RWPE2 (cell line): ENCODE results near the gene GIT2.
"Not testable (repeated sequence)": the region's sequence is repeated elsewhere in the genome, so short reads cannot be mapped to it uniquely, and the experiment has no call there.

Source experiments
- ATAC-seq: fragments of 200-7000 bp; cut with Tn5 transposase; 3 replicates; pipeline ENCODE4 v1.9.1; 2021; ENCODE audit warnings: low read depth
- DNase-seq: peaks from one replicate; pipeline ENCODE4 v3.0.0-alpha.2; 2020; ENCODE audit warnings: low spot score
- H3K27ac ChIP-seq: fragments of 450-650 bp; 2 replicates; pipeline ENCODE4 v1.5.1; 2017; ENCODE audit warnings: mild to moderate bottlenecking; ENCODE audit not compliant: poor library complexity, severe bottlenecking
- H3K27me3 ChIP-seq: fragments of 250-450 bp; sonication (Bioruptor Pico); 2 replicates; pipeline ENCODE4 v1.5.1; 2021; ENCODE audit warnings: mild to moderate bottlenecking, moderate library complexity; ENCODE audit not compliant: insufficient read depth, poor library complexity, severe bottlenecking
- H3K36me3 ChIP-seq: fragments of 250-450 bp; sonication (Bioruptor Pico); 2 replicates; pipeline ENCODE4 v1.5.1; 2020; ENCODE audit warnings: low read depth, mild to moderate bottlenecking, moderate library complexity
- H3K4me1 ChIP-seq: fragments of 250-450 bp; sonication (Bioruptor Pico); 2 replicates; pipeline ENCODE4 v1.5.1; 2021; ENCODE audit warnings: mild to moderate bottlenecking, moderate library complexity; ENCODE audit not compliant: insufficient read depth, poor library complexity, severe bottlenecking
- H3K4me3 ChIP-seq: fragments of 250-450 bp; sonication (Bioruptor Pico); 2 replicates; pipeline ENCODE4 v1.5.1; 2021; ENCODE audit warnings: mild to moderate bottlenecking, moderate library complexity; ENCODE audit not compliant: severe bottlenecking
- H3K9me3 ChIP-seq: fragments of 250-450 bp; sonication (Bioruptor Pico); 2 replicates; pipeline ENCODE4 v1.5.1; 2021; ENCODE audit warnings: mild to moderate bottlenecking, moderate library complexity; ENCODE audit not compliant: severe bottlenecking
- CTCF ChIP-seq: fragments of 450-650 bp; IDR thresholded peaks from one replicate; pipeline ENCODE4 v1.5.1; 2017; ENCODE audit warnings: mild to moderate bottlenecking, moderate library complexity; ENCODE audit not compliant: poor library complexity, severe bottlenecking

Gene GIT2

GRCh38 chr12:110012137-110012536, 16.0 kb upstream of the GIT2 start:
- no peak for ATAC-seq
- Histone ChIP-seq H3K36me3 (peaks cover 42% of the 10 kb centered on the region), H3K27ac (no peak overlapping the region), H3K27me3 (no peaks in the 10 kb centered on the region), H3K4me3 (no peak overlapping the region), H3K4me1 (peaks cover 3% of the 10 kb centered on the region), H3K9me3 (no peaks in the 10 kb centered on the region)
- TF ChIP-seq CTCF = no peak
- DNase-seq = no peak

- Histone ChIP-seq H3K27ac (no peak overlapping the region), H3K4me3 (no peak overlapping the region), H3K9me3 (no peaks in the 10 kb centered on the region), H3K4me1 (peaks cover 3% of the 10 kb centered on the region), H3K36me3 (peaks cover 32% of the 10 kb centered on the region), H3K27me3 (no peaks in the 10 kb centered on the region)
- TF ChIP-seq CTCF = no peak
- no peak for DNase-seq
- ATAC-seq = no peak
Measured at GRCh38 chr12:110010853-110011723, 14.9 kb upstream of the GIT2 start.

GRCh38 chr12:110008681-110009398, 12.7 kb upstream of the GIT2 start:
- not testable (repeated sequence) for H3K27me3 ChIP-seq, H3K4me3 ChIP-seq, H3K4me1 ChIP-seq, H3K9me3 ChIP-seq, ATAC-seq, H3K27ac ChIP-seq, DNase-seq
- peaks cover 26% of the 10 kb centered on the region for H3K36me3 ChIP-seq

- Histone ChIP-seq H3K4me3 (no peak overlapping the region), H3K9me3 (no peaks in the 10 kb centered on the region), H3K27me3 (no peaks in the 10 kb centered on the region), H3K36me3 (peaks cover 20% of the 10 kb centered on the region), H3K4me1 (peaks cover 10% of the 10 kb centered on the region), H3K27ac (no peak overlapping the region)
- TF ChIP-seq CTCF = no peak
- ATAC-seq = no peak
- DNase-seq = no peak
Measured at GRCh38 chr12:110007881-110008280, 11.7 kb upstream of the GIT2 start.

GRCh38 chr12:110006115-110006514, 9.9 kb upstream of the GIT2 start:
- H3K4me3 ChIP-seq = no peak overlapping the region
- peaks cover 24% of the 10 kb centered on the region for H3K4me1 ChIP-seq
- TF ChIP-seq CTCF = no peak
- H3K27ac ChIP-seq = no peak overlapping the region
- peaks cover 9% of the 10 kb centered on the region; the same call in 1 of the 2 replicates for H3K36me3 ChIP-seq
- no peaks in the 10 kb centered on the region for H3K27me3 ChIP-seq
- no peaks in the 10 kb centered on the region for H3K9me3 ChIP-seq
- DNase-seq = no peak
- no peak for ATAC-seq
